Measurements from ENCODE around the gene EMX1. TPM values are rescaled to one million over a fixed set of nuclear protein-coding genes. Genes with fewer than 3 reads are reported as not detected.

Gene EMX1
- total RNA-seq, 1 donor from 2014 or later = 0.54 TPM

GRCh38 chr2:72973566-72974435, 56.5 kb downstream of the EMX1 start:
- Mint-ChIP-seq H3K27me3 (ENCODE audit: unreplicated experiment) (peaks cover 2% of the 10 kb centered on the region), H3K4me3 (ENCODE audit: unreplicated experiment) (no peak overlapping the region), H3K27ac (ENCODE audit: unreplicated experiment) (no peak overlapping the region), H3K4me1 (ENCODE audit: low read depth, unreplicated experiment) (peaks cover 15% of the 10 kb centered on the region), H3K9me3 (ENCODE audit: unreplicated experiment) (peaks cover 1% of the 10 kb centered on the region), H3K36me3 (ENCODE audit: unreplicated experiment) (no peaks in the 10 kb centered on the region)
- TF ChIP-seq CTCF (IDR thresholded peaks at IDR 0.05; ENCODE audit: partially characterized antibody, unreplicated experiment) = peak; percentile 92
- DNase-seq = peak; percentile 61

- DNase-seq = no peak
- H3K9me3 Mint-ChIP-seq (ENCODE audit: unreplicated experiment) = peaks cover 1% of the 10 kb centered on the region
- H3K27ac Mint-ChIP-seq (ENCODE audit: unreplicated experiment) = no peak overlapping the region
- H3K4me3 Mint-ChIP-seq (ENCODE audit: unreplicated experiment) = no peak overlapping the region
- peaks cover 15% of the 10 kb centered on the region for H3K4me1 Mint-ChIP-seq (ENCODE audit: low read depth, unreplicated experiment)
- no peaks in the 10 kb centered on the region for H3K36me3 Mint-ChIP-seq (ENCODE audit: unreplicated experiment)
- no peak for TF ChIP-seq CTCF (IDR thresholded peaks at IDR 0.05; ENCODE audit: partially characterized antibody, unreplicated experiment)
- peaks cover 2% of the 10 kb centered on the region for H3K27me3 Mint-ChIP-seq (ENCODE audit: unreplicated experiment)
These were observed 57.1 kb downstream of the EMX1 start for GRCh38 chr2:72974436-72974754.

- peaks cover 2% of the 10 kb centered on the region for H3K27me3 Mint-ChIP-seq (ENCODE audit: unreplicated experiment)
- DNase-seq = no peak
- no peak overlapping the region for H3K27ac Mint-ChIP-seq (ENCODE audit: unreplicated experiment)
- no peaks in the 10 kb centered on the region for H3K36me3 Mint-ChIP-seq (ENCODE audit: unreplicated experiment)
- H3K4me1 Mint-ChIP-seq (ENCODE audit: low read depth, unreplicated experiment) = peaks cover 15% of the 10 kb centered on the region
- no peak for TF ChIP-seq CTCF (IDR thresholded peaks at IDR 0.05; ENCODE audit: partially characterized antibody, unreplicated experiment)
- H3K4me3 Mint-ChIP-seq (ENCODE audit: unreplicated experiment) = no peak overlapping the region
- H3K9me3 Mint-ChIP-seq (ENCODE audit: unreplicated experiment) = peaks cover 1% of the 10 kb centered on the region
These were observed 57.7 kb downstream of the EMX1 start for GRCh38 chr2:72975017-72975416.

GRCh38 chr2:72979896-72980295, 62.6 kb downstream of the EMX1 start:
- Mint-ChIP-seq H3K27me3 (ENCODE audit: unreplicated experiment) (peaks cover 9% of the 10 kb centered on the region), H3K4me1 (ENCODE audit: low read depth, unreplicated experiment) (peaks cover 6% of the 10 kb centered on the region), H3K4me3 (ENCODE audit: unreplicated experiment) (no peak overlapping the region), H3K27ac (ENCODE audit: unreplicated experiment) (no peak overlapping the region), H3K36me3 (ENCODE audit: unreplicated experiment) (no peaks in the 10 kb centered on the region), H3K9me3 (ENCODE audit: unreplicated experiment) (peaks cover 1% of the 10 kb centered on the region)
- TF ChIP-seq CTCF (IDR thresholded peaks at IDR 0.05; ENCODE audit: partially characterized antibody, unreplicated experiment) = no peak
- no peak for DNase-seq

- DNase-seq = no peak
- H3K9me3 Mint-ChIP-seq (ENCODE audit: unreplicated experiment) = peaks cover 1% of the 10 kb centered on the region
- H3K4me3 Mint-ChIP-seq (ENCODE audit: unreplicated experiment) = no peak overlapping the region
- H3K27ac Mint-ChIP-seq (ENCODE audit: unreplicated experiment) = no peak overlapping the region
- H3K4me1 Mint-ChIP-seq (ENCODE audit: low read depth, unreplicated experiment) = no peaks in the 10 kb centered on the region
- TF ChIP-seq CTCF (IDR thresholded peaks at IDR 0.05; ENCODE audit: partially characterized antibody, unreplicated experiment) = no peak
- H3K27me3 Mint-ChIP-seq (ENCODE audit: unreplicated experiment) = peaks cover 9% of the 10 kb centered on the region
- H3K36me3 Mint-ChIP-seq (ENCODE audit: unreplicated experiment) = no peaks in the 10 kb centered on the region
These were observed 63.4 kb downstream of the EMX1 start for GRCh38 chr2:72980535-72981217.
